GM19372 (cell line): Measurements from ENCODE around the gene RFX7.
"Not testable (repeated sequence)": the region's sequence is repeated elsewhere in the genome, so short reads cannot be mapped to it uniquely, and the experiment has no call there.

ENCODE experiments used
- ATAC-seq: cut with Tn5 transposase; IDR thresholded peaks from one replicate; pipeline ENCODE4 v1.9.1; 2021; ENCODE audit warnings: mild to moderate bottlenecking, low read depth, moderate library complexity; ENCODE audit not compliant: unreplicated experiment

The RFX7 gene

DNA sequence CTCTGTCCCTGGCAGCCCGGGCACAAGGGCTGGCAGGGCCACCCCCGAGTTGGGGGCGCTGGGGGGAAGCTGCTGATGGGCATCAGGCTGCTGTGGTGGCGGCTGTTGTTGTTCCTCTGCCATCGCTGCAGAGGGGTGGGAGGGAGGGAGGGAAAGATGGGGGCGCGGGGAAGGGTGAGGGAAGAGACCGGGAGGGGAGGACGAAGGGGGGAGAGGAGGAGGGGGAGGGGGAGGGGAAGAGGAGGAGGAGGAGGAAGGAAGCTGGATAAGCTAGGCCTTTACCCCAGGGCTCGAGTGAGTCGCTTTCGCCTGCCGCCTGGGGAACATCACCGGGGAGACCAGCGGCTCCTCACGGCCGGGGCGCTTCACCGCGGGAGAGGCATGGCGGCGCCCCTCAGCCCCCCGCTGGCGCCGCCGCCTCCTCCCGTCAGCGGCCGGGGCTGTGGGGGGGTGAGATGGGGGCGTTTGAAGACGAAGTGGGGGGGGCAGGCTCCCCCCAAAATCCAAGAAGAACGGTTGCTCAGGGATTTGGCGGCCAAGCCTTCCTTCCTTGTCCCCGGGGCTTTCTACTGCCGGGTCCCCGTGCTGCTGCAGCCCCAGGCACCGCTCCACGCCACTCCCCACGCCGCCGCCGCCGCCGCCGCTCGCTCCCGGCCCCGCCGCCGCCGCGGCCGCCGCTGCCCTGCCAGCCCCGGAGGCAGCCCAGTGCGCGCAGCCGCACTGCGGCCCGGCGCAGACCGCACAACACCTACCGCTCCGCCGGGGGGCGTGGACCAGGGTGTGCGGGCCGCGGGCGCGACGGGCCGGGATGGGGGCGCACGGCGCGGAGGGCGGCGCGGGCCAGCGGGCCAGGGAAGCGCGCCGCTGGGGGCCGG, at the start of gene RFX7:
RFX7 (minus strand) TSS at position 717 of the 875 bp plus-strand sequence; CDS start at position 123, 594 bp downstream.
- ATAC-seq: peak; percentile 54

DNA sequence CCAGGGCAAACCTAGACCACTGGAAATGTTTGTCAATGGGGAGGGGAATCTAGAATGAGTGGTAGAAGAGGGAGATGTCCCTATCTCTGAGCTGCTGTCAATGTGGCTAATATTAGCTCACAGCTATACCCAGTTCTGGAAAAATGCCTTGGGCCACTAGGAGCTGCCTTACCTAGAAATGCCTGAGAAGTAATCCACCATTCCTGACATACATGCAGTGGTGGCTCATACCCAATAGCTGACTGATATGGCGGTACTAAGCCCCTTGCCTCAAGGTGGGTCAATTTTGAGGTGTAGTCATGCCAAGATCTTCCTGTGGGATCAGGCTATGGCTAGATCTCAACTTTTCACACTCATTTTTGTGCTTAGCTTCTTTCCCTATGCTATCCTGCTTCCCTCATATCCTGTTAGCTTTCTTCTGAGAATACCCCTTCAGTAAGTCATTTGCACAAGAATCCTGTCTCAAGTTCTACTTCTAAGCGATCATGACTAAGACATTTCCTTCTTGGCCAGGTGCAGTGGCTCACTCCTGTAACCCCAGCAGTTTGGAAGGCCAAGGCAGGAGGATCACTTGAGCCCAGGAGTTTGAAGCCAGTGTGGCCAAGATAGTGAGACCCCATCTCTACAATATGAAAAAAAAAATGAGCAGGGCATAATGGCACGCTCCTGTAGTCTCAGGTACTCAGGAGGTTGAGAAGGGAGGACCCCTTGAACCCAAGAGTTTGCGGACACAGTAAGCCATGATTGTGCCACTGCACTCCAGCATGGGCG, 49.1 kb upstream of the RFX7 start:
- ATAC-seq: no peak

DNA sequence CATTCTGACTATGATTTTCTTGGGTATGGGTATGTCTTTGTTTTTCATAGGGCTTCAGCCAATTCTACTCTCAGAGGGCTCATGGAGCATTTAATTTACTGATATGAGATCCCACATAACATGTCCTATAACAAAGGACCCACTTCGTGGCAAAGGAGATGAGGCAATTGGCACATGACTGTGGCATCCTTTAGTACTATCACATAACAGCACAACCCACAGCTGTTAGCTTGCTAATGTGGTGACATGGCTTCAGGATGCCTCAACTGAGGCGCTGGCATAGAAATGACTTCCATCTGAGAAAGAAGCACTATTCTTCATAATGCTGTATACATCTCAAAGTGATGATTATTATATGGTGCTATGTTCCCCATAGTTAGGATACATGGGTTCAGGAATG, 48.1 kb upstream of the RFX7 start:
- ATAC-seq: no peak

DNA sequence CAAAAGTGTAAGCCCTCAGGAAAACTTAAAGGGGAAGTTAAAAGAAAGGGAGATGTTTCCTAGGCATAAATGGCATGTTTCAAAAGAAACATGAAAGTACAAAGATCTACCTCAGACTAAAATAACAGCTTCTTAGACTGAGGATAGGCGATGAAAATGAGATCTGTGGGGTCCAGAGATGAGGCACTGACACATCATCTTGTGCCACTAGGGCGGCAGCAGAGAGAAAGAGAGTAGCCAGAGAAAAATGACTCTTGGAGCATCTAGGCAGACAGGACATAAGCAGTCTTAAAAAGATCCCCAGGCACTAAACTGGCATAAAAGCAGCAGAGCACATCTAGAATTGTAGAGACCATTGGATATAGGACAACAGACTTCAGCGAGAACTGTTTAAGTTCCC, 42.5 kb upstream of the RFX7 start:
- ATAC-seq: no peak

DNA sequence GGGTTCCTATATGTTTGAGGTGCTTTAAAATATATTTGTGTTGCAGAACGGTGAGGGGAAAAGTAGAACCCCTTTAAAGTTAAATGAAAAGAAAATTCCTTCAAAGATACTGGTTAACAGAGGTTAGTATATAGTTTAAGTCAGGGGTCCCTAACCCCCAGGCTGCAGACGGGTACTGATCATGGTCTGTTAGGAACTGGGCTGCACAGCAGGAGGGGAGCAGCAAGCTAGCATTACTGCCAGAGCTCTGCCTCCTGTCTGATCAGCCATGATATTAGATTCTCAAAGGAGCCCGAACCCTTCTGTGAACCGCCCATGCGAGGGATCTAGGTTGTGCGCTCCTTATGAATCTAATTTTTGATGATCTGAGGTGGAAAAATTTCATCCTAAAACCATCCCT, 37.5 kb upstream of the RFX7 start:
- no peak for ATAC-seq

DNA sequence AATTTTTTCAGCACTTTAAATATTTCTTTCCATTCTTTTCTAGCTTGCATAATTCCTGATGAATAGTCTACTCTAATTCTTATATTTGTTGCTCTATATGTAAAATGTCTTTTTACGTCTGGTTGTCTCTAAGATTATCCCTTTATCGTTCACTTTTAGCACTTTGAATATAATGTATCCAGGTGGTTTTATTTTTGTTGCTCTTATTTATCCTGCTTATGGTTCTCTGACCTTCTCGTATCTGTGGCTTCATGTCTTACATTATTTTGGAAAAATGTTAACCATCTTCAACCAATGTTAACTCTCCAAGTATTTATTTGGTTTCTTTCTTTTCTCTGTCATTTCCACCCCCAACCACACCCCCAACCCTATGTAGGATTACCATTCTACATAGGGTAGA, 30.0 kb upstream of the RFX7 start:
- ATAC-seq: no peak

DNA sequence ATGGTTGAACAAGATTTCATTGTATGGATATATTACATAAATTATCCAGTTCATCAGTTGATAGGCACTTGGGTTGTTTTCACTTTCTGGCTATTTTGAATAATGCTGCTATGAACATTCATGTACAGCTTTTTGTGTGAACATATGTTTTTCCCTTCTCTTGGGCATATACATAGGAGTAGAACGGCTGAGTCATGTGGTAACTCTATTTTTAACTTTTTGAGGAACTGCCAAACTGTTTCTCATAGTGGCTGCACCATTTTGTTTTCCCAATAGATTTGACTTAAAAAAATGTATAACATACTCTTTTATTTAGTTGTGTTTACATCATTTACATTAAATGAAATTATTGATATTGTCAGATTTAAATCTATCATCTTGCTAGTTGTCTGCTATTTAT, 28.8 kb upstream of the RFX7 start:
- no peak for ATAC-seq

DNA sequence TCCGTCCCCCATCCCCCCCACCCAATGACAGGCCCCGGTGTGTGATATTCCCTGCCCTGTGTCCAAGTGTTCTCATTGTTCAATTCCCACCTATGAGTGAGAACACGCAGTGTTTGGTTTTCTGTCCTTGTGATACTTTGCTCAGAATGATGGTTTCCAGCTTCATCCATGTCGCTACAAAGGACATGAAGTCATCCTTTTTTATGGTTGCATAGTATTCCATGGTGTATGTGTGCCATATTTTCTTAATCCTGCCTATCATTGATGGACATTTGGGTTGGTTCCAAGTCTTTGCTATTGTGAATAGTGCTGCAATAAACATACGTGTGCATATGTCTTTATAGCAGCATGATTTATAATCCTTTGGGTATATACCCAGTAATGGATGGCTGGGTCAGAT, 22.8 kb upstream of the RFX7 start:
- not testable (repeated sequence) for ATAC-seq

DNA sequence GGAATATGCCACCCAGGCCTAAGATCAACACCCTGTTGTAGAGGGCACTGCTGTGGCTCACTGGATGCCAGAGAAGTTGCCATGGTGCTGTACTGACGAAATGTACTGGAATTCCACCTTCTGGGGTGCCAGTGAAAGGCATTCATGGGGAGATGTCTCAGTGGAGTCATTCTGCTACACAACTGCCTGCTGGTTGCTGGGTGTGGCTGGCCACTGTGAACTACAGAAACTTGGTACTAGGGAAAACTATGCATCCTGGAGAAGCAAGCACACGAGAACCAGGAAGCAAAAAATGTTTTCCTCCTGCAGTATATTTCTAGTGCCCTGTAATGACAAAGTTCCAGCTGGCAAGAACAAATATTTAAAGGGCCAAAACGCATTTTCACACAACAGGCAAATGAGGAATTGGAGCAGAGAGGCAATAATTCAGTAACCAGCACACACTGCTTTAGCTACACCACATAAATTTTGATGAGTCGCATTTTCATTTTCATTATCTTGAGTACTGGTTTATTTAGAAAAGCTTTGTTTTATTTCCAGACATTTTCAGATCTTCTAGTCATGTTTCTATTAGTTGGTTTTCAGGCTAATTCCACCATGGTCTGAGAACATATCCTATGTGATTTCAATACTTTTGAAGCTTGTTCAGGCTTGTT, 18.3 kb upstream of the RFX7 start:
- no peak for ATAC-seq

DNA sequence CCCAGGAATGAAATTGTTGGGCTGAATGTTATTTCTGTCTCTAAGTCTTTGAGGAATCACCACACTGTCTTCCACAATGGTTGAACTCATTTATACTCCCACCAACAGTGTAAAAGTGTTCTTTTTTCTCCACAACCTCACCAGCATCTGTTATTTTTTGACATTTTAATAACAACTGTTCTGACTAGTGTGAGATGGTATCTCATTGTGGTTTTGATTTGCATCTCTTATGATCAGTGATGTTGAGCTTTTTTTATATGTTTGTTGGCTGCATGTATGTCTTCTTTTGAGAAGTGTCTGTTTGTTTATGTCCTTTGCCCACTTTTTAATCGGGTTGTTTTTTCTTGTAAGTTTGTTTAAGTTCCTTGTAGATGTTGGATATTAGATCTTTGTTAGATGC, 13.6 kb upstream of the RFX7 start:
- not testable (repeated sequence) for ATAC-seq

DNA sequence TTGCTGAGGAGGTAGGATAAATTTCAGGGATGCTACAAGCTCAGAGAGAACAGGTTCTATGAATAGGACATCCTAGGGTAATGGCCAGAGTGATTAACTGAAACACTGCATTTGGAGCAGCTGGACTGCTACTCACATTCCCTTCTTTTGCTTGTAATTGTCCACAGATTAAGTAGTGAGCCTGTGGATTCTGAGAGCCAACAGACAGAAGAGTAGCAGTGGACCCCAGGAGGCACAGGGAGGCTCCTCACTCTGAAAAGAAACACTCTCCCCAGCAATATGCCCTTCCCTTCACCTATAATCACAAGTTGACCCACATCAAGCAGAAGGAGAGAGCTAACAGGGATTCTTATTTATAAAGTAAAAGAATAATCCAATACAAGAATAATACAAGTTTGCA, 10.6 kb upstream of the RFX7 start:
- no peak for ATAC-seq

DNA sequence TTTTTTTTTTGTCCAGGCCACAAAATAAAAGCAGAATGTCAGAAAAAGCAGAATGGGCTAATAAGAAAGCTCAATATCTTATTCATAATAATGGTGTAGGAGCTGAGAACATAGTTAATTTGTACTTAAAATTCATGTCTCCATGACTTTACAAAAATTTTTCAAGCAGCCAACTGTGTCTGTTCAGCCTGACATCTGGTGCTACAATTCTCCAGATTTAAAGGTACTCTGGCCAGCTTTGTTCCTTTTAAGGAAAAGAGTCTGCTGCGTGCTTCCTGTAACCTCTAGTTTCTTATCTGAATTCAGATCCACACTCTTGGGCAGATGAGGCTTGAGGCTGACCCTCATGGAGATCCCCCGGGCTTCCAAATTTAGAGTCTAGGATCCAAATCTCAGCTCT, 8.7 kb upstream of the RFX7 start:
- no peak for ATAC-seq

DNA sequence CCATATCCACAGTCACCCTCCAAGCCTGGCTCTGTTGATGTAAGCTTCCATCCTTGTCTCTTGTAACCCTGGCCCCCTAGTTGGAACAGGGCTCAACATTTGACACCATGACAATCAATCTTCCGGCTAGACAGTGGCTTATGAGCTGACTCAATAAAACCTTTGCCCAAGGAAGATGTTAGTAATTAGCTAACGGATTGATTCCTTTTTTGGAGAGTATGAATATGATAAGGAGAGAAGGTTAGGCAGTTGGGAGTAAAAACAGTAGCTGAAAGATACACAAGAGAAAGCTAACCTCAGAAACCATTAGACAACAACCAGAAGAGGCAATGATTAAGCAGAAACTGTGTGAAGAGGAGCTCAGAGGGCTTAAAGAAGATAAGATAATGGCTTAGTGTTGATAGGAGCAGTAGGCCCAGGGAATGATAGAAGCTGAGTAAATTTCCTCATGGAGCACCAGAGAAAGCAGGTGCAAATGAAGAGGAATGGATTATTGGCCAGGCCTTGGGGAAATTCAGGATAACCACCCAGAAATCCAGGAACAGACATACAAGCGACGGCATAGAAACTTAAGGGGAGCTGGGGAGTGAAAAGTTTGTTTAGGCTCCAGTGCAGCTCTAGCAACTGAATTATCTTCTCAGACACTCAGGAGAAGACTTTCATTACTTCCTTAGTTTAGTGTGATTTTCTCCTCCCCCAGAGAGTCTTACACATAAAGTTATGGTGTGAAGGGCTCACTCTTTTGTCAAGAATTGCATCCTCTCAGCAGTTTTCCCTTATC, 7.8 kb upstream of the RFX7 start:
- ATAC-seq: no peak

DNA sequence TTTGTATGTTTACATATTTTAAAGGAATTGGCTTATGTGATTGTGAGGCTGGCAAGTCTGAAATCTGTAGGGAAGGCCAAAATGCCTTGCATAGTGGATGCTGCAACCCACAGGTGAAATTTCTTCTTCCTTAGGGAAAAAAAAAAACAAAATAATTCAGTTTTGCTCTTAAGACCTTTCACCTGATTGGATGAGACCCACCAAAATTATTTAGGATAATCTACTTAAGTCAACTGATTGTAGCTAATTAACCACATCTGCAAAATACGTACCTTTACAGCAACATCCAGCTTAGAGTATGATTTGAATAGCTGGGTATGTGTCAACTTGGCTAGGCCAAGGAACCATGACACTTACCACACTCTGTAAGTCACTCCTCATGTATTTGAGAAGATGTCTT, 6.9 kb upstream of the RFX7 start:
- no peak for ATAC-seq

DNA sequence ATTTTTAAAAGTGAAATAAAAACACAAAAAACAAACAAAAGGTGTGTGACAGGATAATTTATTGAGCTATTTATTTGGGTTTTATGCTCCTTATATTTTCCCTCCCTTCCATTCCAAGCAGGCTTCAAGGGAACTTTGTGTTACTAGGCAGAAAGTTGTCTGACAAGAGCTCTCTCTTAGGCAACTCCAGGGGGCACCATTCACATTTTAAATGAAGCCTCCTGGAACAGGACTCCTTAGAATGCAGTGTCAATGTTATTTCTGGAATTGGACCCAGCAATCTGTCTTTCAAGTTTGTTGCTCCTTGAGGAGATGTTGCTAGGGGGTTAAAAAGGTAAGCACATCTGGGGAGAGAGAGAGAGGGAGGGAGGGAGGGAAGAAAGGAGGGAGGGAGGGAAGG, 5.4 kb upstream of the RFX7 start:
- ATAC-seq: no peak

DNA sequence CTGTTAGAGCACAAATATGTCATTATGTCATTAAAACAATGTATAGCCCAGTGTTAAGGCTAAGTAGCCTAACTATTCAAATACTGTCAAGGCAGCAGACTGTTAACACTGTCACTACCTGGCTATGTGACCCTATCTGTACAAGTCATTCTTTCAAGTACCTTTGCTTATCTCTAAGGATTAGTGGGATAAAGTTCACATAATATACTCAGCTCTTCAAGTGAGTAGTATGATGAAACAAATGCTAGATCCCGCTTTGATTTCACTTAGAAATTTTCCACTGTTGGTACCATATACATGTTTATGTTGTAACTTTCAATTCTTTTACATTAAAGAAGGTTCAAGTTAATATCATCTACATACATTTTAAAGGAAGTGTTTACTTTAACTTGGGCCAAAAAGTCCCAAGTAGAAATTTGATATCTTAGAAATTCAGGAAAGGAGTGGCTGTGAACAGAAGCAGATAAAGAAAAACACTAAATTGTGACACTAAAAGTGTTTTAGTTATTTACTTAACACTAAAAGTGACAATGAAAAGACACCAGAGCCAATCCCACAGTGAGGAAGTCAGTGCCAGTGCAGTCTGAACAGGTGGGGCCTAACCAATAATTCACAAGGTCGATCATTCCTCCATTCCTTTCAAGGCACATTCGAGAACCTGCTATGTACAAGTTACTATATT, 4.8 kb upstream of the RFX7 start:
- no peak for ATAC-seq

DNA sequence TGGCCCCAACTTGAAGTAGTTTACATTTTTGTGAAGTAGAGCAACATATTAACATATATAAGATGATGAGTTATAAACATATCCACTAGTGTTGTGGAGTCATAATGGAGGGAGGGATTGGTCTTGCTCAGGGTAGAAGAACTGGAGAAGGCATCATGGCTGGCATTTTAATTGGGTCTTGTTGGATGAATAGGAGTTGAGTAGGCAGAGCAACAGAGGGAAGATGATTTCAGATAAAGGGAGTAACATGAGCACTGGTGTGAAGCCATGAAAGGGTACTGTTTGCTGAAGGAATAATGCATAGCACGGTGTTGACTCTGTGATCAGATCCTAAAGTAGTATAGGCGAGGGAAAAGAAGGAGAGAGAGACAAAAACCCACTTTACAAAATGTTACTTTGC, 3.6 kb upstream of the RFX7 start:
- ATAC-seq: no peak

DNA sequence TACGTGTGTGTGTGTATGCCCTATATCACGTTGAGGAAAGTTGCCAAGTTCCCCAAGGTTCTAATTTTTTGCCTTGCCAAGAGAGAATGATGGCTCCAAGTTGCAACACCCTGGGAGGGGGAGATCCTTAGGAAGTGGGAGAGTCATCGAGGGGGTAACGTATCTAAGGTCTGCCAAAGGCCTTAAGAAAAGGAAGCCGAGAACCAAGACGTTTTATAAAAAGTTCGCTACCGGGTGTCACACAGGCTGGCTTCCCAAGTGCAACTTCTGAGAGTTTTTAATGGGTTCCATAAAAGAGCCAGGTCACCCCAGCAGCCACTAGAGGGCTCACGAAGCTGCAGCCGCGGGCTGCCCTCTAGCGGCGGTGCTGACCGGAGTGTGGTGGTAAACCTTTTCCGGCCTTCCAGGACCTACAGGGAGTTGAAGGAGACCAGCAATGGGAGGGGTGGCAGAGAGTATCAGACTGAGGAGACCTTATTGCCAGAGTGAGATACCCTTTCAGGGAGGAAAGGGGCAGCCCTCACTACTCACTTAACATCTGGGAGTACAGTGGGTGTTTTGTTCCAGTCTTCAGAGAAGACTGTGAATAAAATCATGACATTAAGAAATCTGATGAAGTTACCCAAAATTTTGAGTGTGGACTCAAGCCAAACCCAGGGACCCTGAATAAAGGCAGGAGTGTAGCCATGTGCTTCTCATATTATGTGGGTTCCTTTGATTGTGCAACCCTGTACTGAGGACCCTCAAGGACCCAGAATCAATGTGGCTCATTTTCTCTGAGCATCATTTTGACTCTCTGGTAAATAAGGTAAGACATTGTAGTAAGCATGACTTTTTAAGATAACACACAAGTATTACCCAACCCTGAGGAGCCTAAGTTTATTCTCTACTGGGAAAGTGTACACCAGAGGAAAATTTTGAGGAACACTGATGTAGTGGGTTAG, 2.5 kb upstream of the RFX7 start:
- peak; percentile 58 for ATAC-seq
